Measurements from ENCODE around the gene MPND. TPM values are rescaled to one million over a fixed set of nuclear protein-coding genes. Genes with fewer than 3 reads are reported as not detected.
"Not testable (repeated sequence)": the region's sequence is repeated elsewhere in the genome, so short reads cannot be mapped to it uniquely, and the experiment has no call there.

The MPND gene
- total RNA-seq, 3 donors from 2014 or later = 6.1 to 7.7 (median 7.5) TPM

DNA sequence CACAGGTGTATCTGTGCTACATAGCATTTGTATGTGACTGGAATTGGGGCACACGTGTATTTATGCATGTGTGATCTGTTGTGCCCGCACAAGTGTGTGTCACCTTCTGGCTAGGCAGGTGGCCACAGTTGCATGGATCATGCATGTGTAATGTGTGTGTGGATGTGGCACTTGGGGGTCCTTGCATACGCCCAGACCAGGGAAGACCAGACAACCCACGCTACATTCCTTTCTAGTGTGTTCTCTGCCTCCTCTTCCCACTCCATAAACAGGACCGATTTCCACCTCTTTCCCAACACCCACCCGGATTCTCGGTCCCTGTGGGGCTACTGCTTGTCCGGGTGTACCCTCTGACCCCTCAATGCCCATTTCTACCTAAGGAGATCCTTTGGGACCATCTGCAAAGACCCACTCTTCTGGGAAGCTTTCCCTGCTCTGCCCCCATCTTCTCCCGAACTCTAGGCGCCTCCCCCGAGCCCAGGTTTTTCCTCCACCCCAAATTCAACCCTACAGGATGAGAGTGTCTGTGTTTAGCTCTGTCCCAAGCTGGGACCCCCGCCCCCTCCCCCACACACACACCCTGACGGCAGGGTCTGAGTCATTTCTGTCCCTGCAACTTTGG, 17.0 kb upstream of the MPND start:
- TF ChIP-seq CTCF (IDR thresholded peaks at IDR 0.05) (no peak), POLR2A (IDR thresholded peaks at IDR 0.05) (no peak), POLR2AphosphoS5 (IDR thresholded peaks at IDR 0.05) (no peak)
- no peaks in the 10 kb centered on the region for H3K9me3 ChIP-seq
- no peaks in the 10 kb centered on the region for H3K36me3 ChIP-seq
- no peak overlapping the region for H3K4me3 ChIP-seq
- no peak overlapping the region for H3K27ac ChIP-seq
- intact Hi-C loops (cut with DNase I; ENCODE audit: low total_unique reads) = no loop called here
- no peaks in the 10 kb centered on the region for H3K4me1 ChIP-seq
- H3K27me3 ChIP-seq = no peaks in the 10 kb centered on the region
- DNase-seq (ENCODE audit: low spot score in 2 of 2) = no peak

DNA sequence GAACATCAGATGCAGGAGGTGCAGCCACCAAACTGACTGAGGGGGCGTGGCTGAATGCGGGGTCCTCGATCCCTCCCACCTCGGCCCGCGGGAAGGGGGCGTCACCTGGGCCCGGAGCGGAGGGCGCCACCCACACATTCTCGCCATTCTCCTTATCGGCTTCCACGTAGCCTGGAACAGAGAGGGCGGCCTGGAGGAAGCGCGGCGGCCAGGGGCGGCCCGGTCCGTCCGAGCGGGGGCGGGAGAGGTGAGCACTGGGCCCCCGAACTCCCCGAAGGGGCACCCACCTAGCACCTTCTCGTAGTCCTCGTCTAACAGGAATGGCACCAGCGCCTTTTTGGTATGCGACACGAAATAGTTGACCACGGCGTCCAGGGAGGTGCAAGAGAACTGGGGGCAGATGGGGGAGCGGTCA, 16.5 kb upstream of the MPND start:
- no peak overlapping the region for H3K27ac ChIP-seq
- H3K4me3 ChIP-seq = peak overlapping the region in 2 of 3 donors; percentile 53 to 57
- no peak for DNase-seq (ENCODE audit: low spot score in 2 of 2)
- intact Hi-C loops (cut with DNase I; ENCODE audit: low total_unique reads) = no loop called here
- no peaks in the 10 kb centered on the region for H3K9me3 ChIP-seq
- no peaks in the 10 kb centered on the region for H3K36me3 ChIP-seq
- no peaks in the 10 kb centered on the region for H3K4me1 ChIP-seq
- no peaks in the 10 kb centered on the region for H3K27me3 ChIP-seq
- TF ChIP-seq CTCF (IDR thresholded peaks at IDR 0.05) = no peak
- no peak for TF ChIP-seq POLR2AphosphoS5 (IDR thresholded peaks at IDR 0.05)
- no peak for TF ChIP-seq POLR2A (IDR thresholded peaks at IDR 0.05)

- intact Hi-C loops (cut with DNase I; ENCODE audit: low total_unique reads) = no loop called here
- TF ChIP-seq CTCF (IDR thresholded peaks at IDR 0.05) (no peak), POLR2A (IDR thresholded peaks at IDR 0.05) (no peak), POLR2AphosphoS5 (IDR thresholded peaks at IDR 0.05) (no peak)
- peak overlapping the region in 2 of 3 donors; percentile 53 to 57 for H3K4me3 ChIP-seq
- H3K4me1 ChIP-seq = no peaks in the 10 kb centered on the region
- H3K27me3 ChIP-seq = no peaks in the 10 kb centered on the region
- peak overlapping the region; percentile 27 to 67 for H3K27ac ChIP-seq
- peak; percentile 50 to 71 for DNase-seq (ENCODE audit: low spot score in 2 of 2)
- no peaks in the 10 kb centered on the region for H3K36me3 ChIP-seq
- H3K9me3 ChIP-seq = no peaks in the 10 kb centered on the region
These were observed 16.0 kb upstream of the MPND start for GRCh38 chr19:4327252-4327876.

DNA sequence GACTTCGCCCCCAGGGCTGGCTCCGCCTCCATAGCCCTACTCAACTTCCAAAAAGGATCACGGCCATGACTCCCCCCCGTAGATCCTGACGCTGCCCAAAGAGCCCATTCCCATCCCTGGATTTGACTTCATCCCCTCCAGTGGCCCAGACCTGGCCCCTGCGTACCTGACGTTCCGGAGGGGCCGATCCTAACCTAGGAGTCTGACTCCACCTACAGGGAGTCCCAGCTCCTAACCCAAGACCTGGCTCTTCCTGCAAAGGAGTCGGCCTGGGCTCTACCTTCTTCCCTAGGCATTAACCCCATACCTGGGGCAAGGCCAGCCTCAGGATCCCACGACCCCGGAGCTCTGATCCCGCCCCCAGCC, 15.5 kb upstream of the MPND start:
- H3K27ac ChIP-seq = peak overlapping the region; percentile 27 to 67
- DNase-seq (ENCODE audit: low spot score in 2 of 2) = peak in 1 of 2 donors; percentile 31
- H3K4me3 ChIP-seq = peak overlapping the region in 2 of 3 donors; percentile 53 to 57
- H3K36me3 ChIP-seq = no peaks in the 10 kb centered on the region
- H3K27me3 ChIP-seq = no peaks in the 10 kb centered on the region
- TF ChIP-seq POLR2AphosphoS5 (IDR thresholded peaks at IDR 0.05) (no peak), POLR2A (IDR thresholded peaks at IDR 0.05) (no peak), CTCF (IDR thresholded peaks at IDR 0.05) (no peak)
- no peaks in the 10 kb centered on the region for H3K4me1 ChIP-seq
- no peaks in the 10 kb centered on the region for H3K9me3 ChIP-seq
- intact Hi-C loops (cut with DNase I; ENCODE audit: low total_unique reads) = no loop called here

DNA sequence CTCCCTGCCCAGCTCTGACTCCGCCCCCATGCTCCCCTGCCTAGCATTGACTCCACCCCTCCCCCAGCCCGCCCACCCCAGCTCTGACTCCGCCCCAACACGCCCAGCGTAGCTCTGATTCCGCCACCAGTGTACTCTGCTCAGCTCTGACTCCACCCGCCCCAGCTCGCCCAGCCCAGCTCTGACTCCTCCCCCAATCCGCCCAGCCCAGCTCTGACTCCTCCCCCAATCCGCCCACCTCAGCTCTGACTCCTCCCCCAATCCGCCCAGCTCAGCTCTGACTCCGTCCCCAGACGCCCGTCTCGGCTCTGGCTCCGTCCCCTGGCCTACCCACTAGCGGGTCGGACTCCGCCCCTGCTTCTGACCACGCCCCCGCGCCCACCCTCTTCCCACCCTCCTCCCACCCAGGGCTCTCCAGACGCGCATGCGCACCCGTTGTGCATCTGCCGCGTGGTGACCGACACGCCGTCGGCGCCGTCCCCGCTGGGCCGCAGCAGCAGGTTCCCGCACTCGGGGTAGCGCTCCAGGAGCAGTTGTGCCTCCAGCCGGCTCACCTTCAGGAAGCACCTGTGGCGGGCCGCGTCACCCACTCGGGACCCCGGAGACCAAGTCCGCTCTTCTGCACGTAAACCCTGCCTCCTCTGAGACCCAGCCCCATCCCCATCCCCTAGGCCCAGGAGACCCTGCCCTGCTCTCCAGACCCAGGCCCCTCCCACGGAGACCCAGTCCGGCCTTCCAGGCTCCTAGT, 14.9 kb upstream of the MPND start:
- DNase-seq (ENCODE audit: low spot score in 2 of 2) = peak; percentile 88 to 91
- H3K4me3 ChIP-seq = peak overlapping the region; percentile 14 to 66 (median 53)
- TF ChIP-seq CTCF (IDR thresholded peaks at IDR 0.05) (no peak), POLR2AphosphoS5 (IDR thresholded peaks at IDR 0.05) (no peak), POLR2A (IDR thresholded peaks at IDR 0.05) (peak; percentile 39)
- peak overlapping the region; percentile 42 to 67 for H3K27ac ChIP-seq
- H3K36me3 ChIP-seq = no peaks in the 10 kb centered on the region
- no peaks in the 10 kb centered on the region for H3K27me3 ChIP-seq
- H3K9me3 ChIP-seq = no peaks in the 10 kb centered on the region
- intact Hi-C loops (cut with DNase I; ENCODE audit: low total_unique reads) = no loop called here
- no peaks in the 10 kb centered on the region for H3K4me1 ChIP-seq

DNA sequence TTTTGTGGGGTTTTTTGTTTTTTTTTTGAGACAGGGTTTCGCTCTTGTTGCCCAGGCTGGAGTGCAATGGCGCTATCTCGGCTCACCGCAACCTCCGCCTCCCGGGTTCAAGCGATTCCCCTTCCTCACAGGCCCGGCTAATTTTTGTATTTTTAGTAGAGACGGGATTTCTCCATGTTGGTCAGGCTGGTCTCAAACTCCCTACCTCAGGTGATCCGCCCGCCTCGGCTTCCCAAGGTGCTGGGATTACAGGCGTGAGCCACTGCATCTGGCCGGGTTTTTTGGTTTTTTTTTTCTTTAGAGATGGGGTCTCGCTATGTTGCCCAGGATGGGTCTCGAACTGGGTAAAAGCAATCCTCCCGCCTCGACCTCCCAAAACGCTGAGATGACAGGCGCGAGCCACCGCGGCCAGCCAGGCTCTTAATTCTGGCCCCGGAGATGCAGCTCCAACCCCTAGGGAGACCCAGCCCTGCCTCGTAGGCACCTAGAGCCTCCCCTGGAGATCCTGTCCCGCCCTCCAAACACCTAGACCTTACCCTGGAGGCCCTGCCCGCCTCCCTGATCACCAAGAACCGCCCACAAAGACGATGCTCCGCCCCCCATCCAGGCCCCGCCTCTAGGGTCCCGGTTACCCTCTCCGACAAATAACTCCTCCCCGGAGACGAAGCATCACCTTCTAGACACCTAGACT, 14.2 kb upstream of the MPND start:
- H3K4me1 ChIP-seq; H3K9me3 ChIP-seq; intact Hi-C loops (cut with DNase I; ENCODE audit: low total_unique reads); H3K36me3 ChIP-seq; H3K27me3 ChIP-seq; DNase-seq (ENCODE audit: low spot score in 2 of 2); H3K27ac ChIP-seq: not testable (repeated sequence)
- H3K4me3 ChIP-seq = peak overlapping the region; percentile 14 to 66 (median 53)
